ENCODE measurements around the gene SLC6A8.
"Not testable (repeated sequence)": the region's sequence is repeated elsewhere in the genome, so short reads cannot be mapped to it uniquely, and the experiment has no call there.

Gene SLC6A8

GRCh38 chrX:153671589-153672530, 15.9 kb upstream of the SLC6A8 start:
- no peak for DNase-seq (ENCODE audit: low read depth, low spot score)

- no peak for DNase-seq (ENCODE audit: low read depth, low spot score)
Measured at GRCh38 chrX:153672531-153673427, 14.9 kb upstream of the SLC6A8 start.

GRCh38 chrX:153673428-153674218, 14.1 kb upstream of the SLC6A8 start, which contains the start of gene PNCK:
PNCK (minus strand) TSS chrX:153673813; CDS start chrX:153673076, 737 bp downstream.
- DNase-seq (ENCODE audit: low read depth, low spot score): no peak

- DNase-seq (ENCODE audit: low read depth, low spot score): no peak
Measured at GRCh38 chrX:153674219-153674851, 13.4 kb upstream of the SLC6A8 start.

- no peak for DNase-seq (ENCODE audit: low read depth, low spot score)
Measured at GRCh38 chrX:153681175-153681574, 6.6 kb upstream of the SLC6A8 start.

- DNase-seq (ENCODE audit: low read depth, low spot score): not testable (repeated sequence)
Measured at GRCh38 chrX:153683486-153683885, 4.2 kb upstream of the SLC6A8 start.

GRCh38 chrX:153684467-153685155, 3.1 kb upstream of the SLC6A8 start:
- DNase-seq (ENCODE audit: low read depth, low spot score): no peak

GRCh38 chrX:153685156-153685536, 2.6 kb upstream of the SLC6A8 start:
- no peak for DNase-seq (ENCODE audit: low read depth, low spot score)

- DNase-seq (ENCODE audit: low read depth, low spot score): no peak
Measured at GRCh38 chrX:153685751-153686696, 1.7 kb upstream of the SLC6A8 start.

- no peak for DNase-seq (ENCODE audit: low read depth, low spot score)
Measured at GRCh38 chrX:153686711-153687110, 1.0 kb upstream of the SLC6A8 start.

GRCh38 chrX:153688071-153688470, 345 bp downstream of the SLC6A8 start:
- DNase-seq (ENCODE audit: low read depth, low spot score): no peak

- DNase-seq (ENCODE audit: low read depth, low spot score): no peak
Measured at GRCh38 chrX:153688506-153688905, 780 bp downstream of the SLC6A8 start.

- no peak for DNase-seq (ENCODE audit: low read depth, low spot score)
Measured at GRCh38 chrX:153688911-153689590, 1.3 kb downstream of the SLC6A8 start.

- no peak for DNase-seq (ENCODE audit: low read depth, low spot score)
Measured at GRCh38 chrX:153689654-153690465, 2.1 kb downstream of the SLC6A8 start.

GRCh38 chrX:153690466-153690865, 2.7 kb downstream of the SLC6A8 start:
- DNase-seq (ENCODE audit: low read depth, low spot score): no peak

GRCh38 chrX:153691032-153691827, 3.5 kb downstream of the SLC6A8 start:
- DNase-seq (ENCODE audit: low read depth, low spot score): not testable (repeated sequence)

GRCh38 chrX:153692003-153692402, 4.3 kb downstream of the SLC6A8 start:
- no peak for DNase-seq (ENCODE audit: low read depth, low spot score)
